ENCODE measurements around the gene LRRC36. TPM values are rescaled to one million over a fixed set of nuclear protein-coding genes. Genes with fewer than 3 reads are reported as not detected.

The LRRC36 gene
- polyA plus RNA-seq, 4 donors: 2.4 to 10.5 (median 4.7) TPM

Other genes with a start within 250 kb of the LRRC36 start
- gene PHAF1, start 216.9 kb upstream of the LRRC36 start, polyA plus RNA-seq (ENCODE audit: insufficient read length in 4 of 4): 10 to 100 TPM; 21.0 to 28.5 (median 25.5) TPM
- gene B3GNT9, start 175.8 kb upstream of the LRRC36 start, polyA plus RNA-seq (ENCODE audit: insufficient read length in 4 of 4): 10 to 100 TPM in 3 of 4 donors, 1 to 10 TPM in 1; 7.5 to 15.1 (median 10.4) TPM
- 1 to 10 TPM; 4.3 to 7.0 (median 6.1) TPM for gene TRADD, start 166.9 kb upstream of the LRRC36 start, polyA plus RNA-seq (ENCODE audit: insufficient read length in 4 of 4)
- gene FBXL8, start 166.9 kb upstream of the LRRC36 start, polyA plus RNA-seq (ENCODE audit: insufficient read length in 4 of 4): 1 to 10 TPM; 1.3 to 2.8 (median 1.9) TPM
- gene HSF4, start 162.1 kb upstream of the LRRC36 start, polyA plus RNA-seq (ENCODE audit: insufficient read length in 4 of 4): 1 to 10 TPM; 1.2 to 3.2 (median 1.6) TPM
- gene NOL3, start 156.3 kb upstream of the LRRC36 start, polyA plus RNA-seq (ENCODE audit: insufficient read length in 4 of 4): 1 to 10 TPM; 3.6 to 8.3 (median 6.0) TPM
- gene MATCAP1, start 142.9 kb upstream of the LRRC36 start, polyA plus RNA-seq (ENCODE audit: insufficient read length in 4 of 4): 10 to 100 TPM; 23.9 to 68.7 (median 45.6) TPM
- gene EXOC3L1, start 136.7 kb upstream of the LRRC36 start, polyA plus RNA-seq (ENCODE audit: insufficient read length in 4 of 4): 1 to 10 TPM; 4.9 to 7.8 (median 6.7) TPM
- 10 to 100 TPM; 53.3 to 79.1 (median 62.8) TPM for gene E2F4, start 134.7 kb upstream of the LRRC36 start, polyA plus RNA-seq (ENCODE audit: insufficient read length in 4 of 4)
- gene ELMO3, start 127.7 kb upstream of the LRRC36 start, polyA plus RNA-seq (ENCODE audit: insufficient read length in 4 of 4): 1 to 10 TPM; 5.7 to 7.7 (median 6.3) TPM
- gene TMEM208, start 99.7 kb upstream of the LRRC36 start, polyA plus RNA-seq (ENCODE audit: insufficient read length in 4 of 4): 10 to 100 TPM; 41.0 to 55.0 (median 44.0) TPM
- gene FHOD1, start 79.3 kb upstream of the LRRC36 start, polyA plus RNA-seq (ENCODE audit: insufficient read length in 4 of 4): 10 to 100 TPM; 28.9 to 52.4 (median 43.5) TPM
- gene SLC9A5, start 77.8 kb upstream of the LRRC36 start, polyA plus RNA-seq (ENCODE audit: insufficient read length in 4 of 4): 1 to 10 TPM; 2.3 to 5.9 (median 4.5) TPM
- gene PLEKHG4, start 47.3 kb upstream of the LRRC36 start, polyA plus RNA-seq (ENCODE audit: insufficient read length in 4 of 4): 10 to 100 TPM; 10.4 to 22.6 (median 15.2) TPM
- gene KCTD19, start 74 bp upstream of the LRRC36 start, polyA plus RNA-seq (ENCODE audit: insufficient read length in 4 of 4): 1 to 10 TPM in 3 of 4 donors, under 1 TPM in 1; 0.95 to 2.5 (median 1.6) TPM
- gene TPPP3, start 66.7 kb downstream of the LRRC36 start, polyA plus RNA-seq (ENCODE audit: insufficient read length in 4 of 4): 10 to 100 TPM; 52.9 to 79.1 (median 57.8) TPM
- gene ZDHHC1, start 89.7 kb downstream of the LRRC36 start, polyA plus RNA-seq (ENCODE audit: insufficient read length in 4 of 4): 10 to 100 TPM; 12.6 to 19.0 (median 16.0) TPM
- 10 to 100 TPM; 52.7 to 71.9 (median 58.4) TPM for gene HSD11B2, start 104.3 kb downstream of the LRRC36 start, polyA plus RNA-seq (ENCODE audit: insufficient read length in 4 of 4)
- gene ATP6V0D1, start 154.3 kb downstream of the LRRC36 start, polyA plus RNA-seq (ENCODE audit: insufficient read length in 4 of 4): 10 to 100 TPM; 89.4 to 94.5 (median 92.3) TPM
- under 1 TPM in 3 of 4 donors, not detected in 1; 0.18 to 0.47 (median 0.39) TPM for gene AGRP, start 156.7 kb downstream of the LRRC36 start, polyA plus RNA-seq (ENCODE audit: insufficient read length in 4 of 4)
- gene RIPOR1, start 202.0 kb downstream of the LRRC36 start, polyA plus RNA-seq (ENCODE audit: insufficient read length in 4 of 4): 100 to 1,000 TPM in 3 of 4 donors, 10 to 100 TPM in 1; 99.1 to 148 (median 143) TPM
- 10 to 100 TPM; 76.1 to 83.1 (median 78.7) TPM for gene CTCF, start 235.7 kb downstream of the LRRC36 start, polyA plus RNA-seq (ENCODE audit: insufficient read length in 4 of 4)

Data from left renal cortex interstitium (tissue), 4 donors.